Astrocyte (in vitro differentiated cells and primary cell): ENCODE data around the gene SIGLEC8. TPM values are rescaled to one million over a fixed set of nuclear protein-coding genes. Genes with fewer than 3 reads are reported as not detected.

Experiments
- DNase-seq: peaks from one replicate; pipeline ENCODE4 v3.0.0-alpha.2; 2010; ENCODE audit warnings: low read depth
- FAIRE-seq: peaks from 2 replicates; lab custom pipeline; 2011; peaks lifted over from hg19 to GRCh38; lab: Jason Lieb, UNC
- H2AFZ ChIP-seq: 2 replicates; pipeline ENCODE4 v1.6.0; 2012; ENCODE audit warnings: low read depth, low read length, inconsistent platforms
- H3K27ac ChIP-seq: 2 replicates; pipeline ENCODE4 v1.5.1; 2011; ENCODE audit warnings: low read depth, low read length, inconsistent platforms
- H3K27me3 ChIP-seq: 2 replicates; pipeline ENCODE4 v1.6.0; 2011; ENCODE audit warnings: low read length, inconsistent platforms; ENCODE audit not compliant: insufficient read depth
- H3K36me3 ChIP-seq: 2 replicates; pipeline ENCODE4 v1.5.1; 2011; ENCODE audit warnings: low read length, inconsistent platforms; ENCODE audit not compliant: insufficient read depth
- H3K4me1 ChIP-seq: 2 replicates; pipeline ENCODE4 v1.5.1; 2011; ENCODE audit warnings: low read length, inconsistent platforms; ENCODE audit not compliant: insufficient read depth
- H3K4me2 ChIP-seq: 2 replicates; pipeline ENCODE4 v1.6.0; 2012; ENCODE audit warnings: low read length, inconsistent platforms
- H3K4me3 ChIP-seq: 2 replicates; pipeline ENCODE4 v1.5.1; 2011; ENCODE audit warnings: low read depth, mild to moderate bottlenecking, low read length, inconsistent platforms; ENCODE audit not compliant: insufficient read depth
- H3K79me2 ChIP-seq: 2 replicates; pipeline ENCODE4 v1.6.0; 2012; ENCODE audit warnings: mild to moderate bottlenecking, low read length, inconsistent platforms; ENCODE audit not compliant: insufficient read depth
- H3K9ac ChIP-seq: 2 replicates; pipeline ENCODE4 v1.6.0; 2012; ENCODE audit warnings: mild to moderate bottlenecking, low read length, inconsistent platforms
- H3K9me3 ChIP-seq: 2 replicates; pipeline ENCODE4 v1.5.1; 2012; ENCODE audit warnings: low read depth, mild to moderate bottlenecking, low read length, inconsistent platforms; ENCODE audit not compliant: insufficient read depth
- H4K20me1 ChIP-seq: 2 replicates; pipeline ENCODE4 v1.6.0; 2012; ENCODE audit warnings: low read length, inconsistent platforms; ENCODE audit not compliant: insufficient read depth
- H3K27ac Mint-ChIP-seq: one replicate; pipeline ENCODE4 v1.8.0; 2021; ENCODE audit warnings: mild to moderate bottlenecking, mixed read lengths; ENCODE audit not compliant: unreplicated experiment
- H3K27me3 Mint-ChIP-seq: one replicate; pipeline ENCODE4 v1.8.0; 2021; ENCODE audit warnings: low read depth, mixed read lengths; ENCODE audit not compliant: unreplicated experiment
- H3K36me3 Mint-ChIP-seq: one replicate; pipeline ENCODE4 v1.8.0; 2021; ENCODE audit warnings: low read depth, mixed read lengths; ENCODE audit not compliant: unreplicated experiment
- H3K4me1 Mint-ChIP-seq: one replicate; pipeline ENCODE4 v1.8.0; 2021; ENCODE audit warnings: low read depth, mixed read lengths; ENCODE audit not compliant: unreplicated experiment
- H3K4me3 Mint-ChIP-seq: one replicate; pipeline ENCODE4 v1.8.0; 2021; ENCODE audit warnings: mild to moderate bottlenecking, moderate library complexity, mixed read lengths; ENCODE audit not compliant: unreplicated experiment
- H3K9me3 Mint-ChIP-seq: one replicate; pipeline ENCODE4 v1.8.0; 2021; ENCODE audit warnings: mild to moderate bottlenecking, mixed read lengths; ENCODE audit not compliant: unreplicated experiment
- EZH2 ChIP-seq: IDR thresholded peaks from 2 replicates; pipeline ENCODE4 v1.6.1; 2012; ENCODE audit warnings: mild to moderate bottlenecking, low read length, inconsistent platforms; ENCODE audit not compliant: insufficient read depth
- total RNA-seq: library from RNA; stranded (reverse); gene quantifications from 2 replicates; pipeline ENCODE4 v1.2.1, GENCODE V29; 2021
- TF ChIP-seq, protein P1 (sequence below): IDR thresholded peaks from 2 replicates; pipeline ENCODE4 v1.5.1; 2011; ENCODE audit warnings: low read depth, mild to moderate bottlenecking, inconsistent platforms, low read length, moderate library complexity; ENCODE audit not compliant: insufficient read depth

SIGLEC8 gene
- total RNA-seq, 1 donor from 2014 or later = not detected

DNA sequence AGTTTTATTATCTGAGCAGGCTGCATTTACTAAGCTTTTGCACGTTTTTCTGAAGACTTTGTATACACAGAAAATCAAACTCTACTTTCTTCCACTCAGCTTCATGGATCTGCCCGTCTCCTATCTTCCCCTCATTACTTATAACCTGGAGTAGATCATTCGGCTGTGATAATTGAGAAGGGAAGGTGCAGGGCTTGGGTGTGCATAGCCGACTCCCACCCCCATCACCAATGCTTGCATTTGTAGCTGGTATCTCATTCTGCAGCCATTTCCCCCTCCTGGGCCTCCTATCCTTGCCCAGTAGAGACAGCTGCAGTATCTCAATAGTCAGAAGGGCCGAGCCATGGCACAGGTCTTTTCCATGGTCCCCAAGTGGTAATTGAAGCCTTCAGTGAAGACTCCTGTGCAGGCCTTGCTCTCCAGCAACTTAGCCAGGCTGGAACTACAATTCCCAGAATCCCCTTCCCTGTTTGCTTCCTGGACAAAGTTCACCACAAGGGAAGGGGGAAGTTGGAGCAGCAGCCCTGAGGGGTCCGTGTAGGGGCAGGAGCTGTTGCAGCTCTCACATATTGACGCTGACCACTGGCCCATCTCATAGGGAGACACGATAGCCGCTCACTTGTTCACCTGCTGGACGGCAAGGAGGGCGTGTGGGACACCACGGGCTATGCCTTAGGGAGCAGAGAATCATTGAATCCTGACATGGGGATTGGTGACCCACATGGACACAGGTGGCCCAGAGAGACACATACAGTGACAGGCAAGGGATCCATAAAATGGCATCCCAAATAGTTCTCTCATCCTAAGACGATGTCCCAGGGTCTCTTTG is 2.1 kb upstream of the SIGLEC8 start:
- H3K4me1 Mint-ChIP-seq = no peaks in the 10 kb centered on the region
- H2AFZ ChIP-seq = no peak overlapping the region
- H3K36me3 Mint-ChIP-seq = no peaks in the 10 kb centered on the region
- no peaks in the 10 kb centered on the region for H3K4me1 ChIP-seq
- H3K4me3 ChIP-seq = no peak overlapping the region
- H3K9ac ChIP-seq = no peak overlapping the region
- H3K9me3 ChIP-seq = peaks cover 4% of the 10 kb centered on the region
- FAIRE-seq (no peak), DNase-seq (no peak)
- H3K79me2 ChIP-seq = no peaks in the 10 kb centered on the region
- no peak overlapping the region for H3K27ac Mint-ChIP-seq
- H3K27me3 Mint-ChIP-seq = peaks cover 40% of the 10 kb centered on the region
- no peak overlapping the region for H3K27ac ChIP-seq
- H3K4me3 Mint-ChIP-seq = no peak overlapping the region
- TF ChIP-seq, protein P1, sequence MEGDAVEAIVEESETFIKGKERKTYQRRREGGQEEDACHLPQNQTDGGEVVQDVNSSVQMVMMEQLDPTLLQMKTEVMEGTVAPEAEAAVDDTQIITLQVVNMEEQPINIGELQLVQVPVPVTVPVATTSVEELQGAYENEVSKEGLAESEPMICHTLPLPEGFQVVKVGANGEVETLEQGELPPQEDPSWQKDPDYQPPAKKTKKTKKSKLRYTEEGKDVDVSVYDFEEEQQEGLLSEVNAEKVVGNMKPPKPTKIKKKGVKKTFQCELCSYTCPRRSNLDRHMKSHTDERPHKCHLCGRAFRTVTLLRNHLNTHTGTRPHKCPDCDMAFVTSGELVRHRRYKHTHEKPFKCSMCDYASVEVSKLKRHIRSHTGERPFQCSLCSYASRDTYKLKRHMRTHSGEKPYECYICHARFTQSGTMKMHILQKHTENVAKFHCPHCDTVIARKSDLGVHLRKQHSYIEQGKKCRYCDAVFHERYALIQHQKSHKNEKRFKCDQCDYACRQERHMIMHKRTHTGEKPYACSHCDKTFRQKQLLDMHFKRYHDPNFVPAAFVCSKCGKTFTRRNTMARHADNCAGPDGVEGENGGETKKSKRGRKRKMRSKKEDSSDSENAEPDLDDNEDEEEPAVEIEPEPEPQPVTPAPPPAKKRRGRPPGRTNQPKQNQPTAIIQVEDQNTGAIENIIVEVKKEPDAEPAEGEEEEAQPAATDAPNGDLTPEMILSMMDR = no peak
- TF ChIP-seq EZH2 = no peak
- H3K36me3 ChIP-seq = no peaks in the 10 kb centered on the region
- no peaks in the 10 kb centered on the region for H3K27me3 ChIP-seq
- no peaks in the 10 kb centered on the region for H4K20me1 ChIP-seq
- H3K4me2 ChIP-seq = no peak overlapping the region
- H3K9me3 Mint-ChIP-seq = no peaks in the 10 kb centered on the region

- Mint-ChIP-seq H3K27ac (no peak overlapping the region), H3K9me3 (no peaks in the 10 kb centered on the region), H3K36me3 (no peaks in the 10 kb centered on the region), H3K27me3 (peaks cover 35% of the 10 kb centered on the region), H3K4me3 (no peak overlapping the region), H3K4me1 (no peaks in the 10 kb centered on the region)
- H3K9ac ChIP-seq = no peak overlapping the region
- H3K4me1 ChIP-seq = no peaks in the 10 kb centered on the region
- TF ChIP-seq EZH2 = no peak
- TF ChIP-seq, protein P1 = no peak
- no peaks in the 10 kb centered on the region for H3K79me2 ChIP-seq
- H3K27ac ChIP-seq = no peak overlapping the region
- FAIRE-seq (no peak), DNase-seq (no peak)
- no peaks in the 10 kb centered on the region for H4K20me1 ChIP-seq
- no peak overlapping the region for H3K4me3 ChIP-seq
- H2AFZ ChIP-seq = no peak overlapping the region
- peaks cover 4% of the 10 kb centered on the region for H3K9me3 ChIP-seq
- H3K36me3 ChIP-seq = no peaks in the 10 kb centered on the region
- no peaks in the 10 kb centered on the region for H3K27me3 ChIP-seq
- H3K4me2 ChIP-seq = no peak overlapping the region
Observed at GRCh38 chr19:51458899-51459505, 748 bp upstream of the SIGLEC8 start.
